Activated CD4-positive, alpha-beta memory T cell treated with anti-CD3 and anti-CD28 coated beads for 36 hours (primary cell): Measurements from ENCODE around the gene PNRC2. TPM values are rescaled to one million over a fixed set of nuclear protein-coding genes. Genes with fewer than 3 reads are reported as not detected.

ENCODE experiments used
- CTCF ChIA-PET: fragments of 350-600 bp; sonication (Branson Sonifier 250); formaldehyde crosslinking; loops from one replicate; lab custom pipeline; 2021; ENCODE audit warnings: antibody characterized with exemption, inconsistent platforms; lab: Charles Lee
- POLR2A ChIA-PET: fragments of 350-600 bp; sonication (Branson Sonifier 250); formaldehyde crosslinking; loops from one replicate; lab custom pipeline; 2021; ENCODE audit warnings: antibody characterized with exemption; lab: Charles Lee
- DNase-seq: peaks from one replicate; pipeline ENCODE4 v3.0.0-alpha.2; 2020
- H3K27ac Mint-ChIP-seq: one replicate; pipeline ENCODE4 v1.8.0; 2021; ENCODE audit warnings: mixed read lengths
- H3K27me3 Mint-ChIP-seq: one replicate; pipeline ENCODE4 v1.8.0; 2021; ENCODE audit warnings: mixed read lengths
- H3K36me3 Mint-ChIP-seq: one replicate; pipeline ENCODE4 v1.8.0; 2021; ENCODE audit warnings: mixed read lengths
- H3K4me1 Mint-ChIP-seq: one replicate; pipeline ENCODE4 v1.8.0; 2021; ENCODE audit warnings: low read depth, mixed read lengths
- H3K4me3 Mint-ChIP-seq: one replicate; pipeline ENCODE4 v1.8.0; 2021; ENCODE audit warnings: mild to moderate bottlenecking, mixed read lengths
- H3K9me3 Mint-ChIP-seq: one replicate; pipeline ENCODE4 v1.8.0; 2021; ENCODE audit warnings: mixed read lengths
- intact Hi-C: fragments of 100-400 bp; cut with micrococcal nuclease; formaldehyde crosslinking; loops from one replicate; pipeline ENCODE4 v1.15.1; 2023
- total RNA-seq, 2 experiments: library from RNA; stranded (reverse); gene quantifications; one replicate each; pipeline ENCODE4 v1.2.3, GENCODE V29; 2021

Gene PNRC2
- 100 to 1,000 TPM; 116 to 120 TPM for total RNA-seq

GRCh38 chr1:23959461-23960290 lies at the start of gene PNRC2:
Gene PNRC2, plus strand, starts transcription at chr1:23959828. Its CDS starts 1,630 bp downstream, at chr1:23961458.
- intact Hi-C loops: loop anchor here (1.0 to 10.0 kb wide), 7 partner anchors 21 to 528 kb away; partner anchors contain the start of genes GALE, HMGCL, NIPAL3 and SRSF10
- Mint-ChIP-seq H3K4me3 (peak within 1 kb of the TSS; percentile 100), H3K27me3 (no peaks in the 10 kb centered on the region), H3K9me3 (no peaks in the 10 kb centered on the region), H3K27ac (peak within 1 kb of the TSS; percentile 100), H3K4me1 (peaks cover 55% of the 10 kb centered on the region), H3K36me3 (peaks cover 43% of the 10 kb centered on the region)
- ChIA-PET POLR2A (interaction anchor here (1.2 to 4.0 kb wide), 3 partner anchors 19 to 455 kb away, joined by 3 to 70 read pairs (median 3); partner anchors contain the start of genes NIPAL3, PITHD1 and SRSF10), CTCF (interaction anchor here (1.0 to 1.9 kb wide), 4 partner anchors 19 to 527 kb away, joined by 3 to 7 read pairs (median 4); partner anchors contain the start of gene SRSF10)
- DNase-seq: peak; percentile 99

- CTCF ChIA-PET: no interaction called here
- POLR2A ChIA-PET: interaction anchor here (0.6 kb wide), 1 partner anchor 20 kb away, joined by 4 read pairs; no protein-coding TSS in a partner anchor
These were observed 49.5 kb upstream of the PNRC2 start for GRCh38 chr1:23910144-23910543.

GRCh38 chr1:23910553-23911246 lies 48.9 kb upstream of the PNRC2 start:
- CTCF ChIA-PET: no interaction called here

More at GRCh38 chr1:23910144-23910543, 49.5 kb upstream of the PNRC2 start:
- Mint-ChIP-seq H3K9me3 (no peaks in the 10 kb centered on the region), H3K27me3 (peaks cover 13% of the 10 kb centered on the region), H3K4me1 (peaks cover 37% of the 10 kb centered on the region), H3K27ac (no peak overlapping the region), H3K36me3 (no peaks in the 10 kb centered on the region), H3K4me3 (no peak overlapping the region)
- no peak for DNase-seq
- intact Hi-C loops: loop anchor here (5.0 kb wide), 1 partner anchor 43 kb away; the partner anchor contains the start of gene FUCA1

GRCh38 chr1:23911921-23912320 lies 47.7 kb upstream of the PNRC2 start:
- no peak for DNase-seq
- ChIA-PET CTCF (no interaction called here), POLR2A (no interaction called here)
- Mint-ChIP-seq H3K36me3 (no peaks in the 10 kb centered on the region), H3K4me3 (no peak overlapping the region), H3K4me1 (peaks cover 33% of the 10 kb centered on the region), H3K27me3 (peaks cover 7% of the 10 kb centered on the region), H3K9me3 (no peaks in the 10 kb centered on the region), H3K27ac (no peak overlapping the region)
- intact Hi-C loops: loop anchor here (5.0 kb wide), 1 partner anchor 45 kb away; the partner anchor contains the start of gene FUCA1

More at GRCh38 chr1:23910553-23911246, 48.9 kb upstream of the PNRC2 start:
- Mint-ChIP-seq H3K27ac (no peak overlapping the region), H3K4me3 (no peak overlapping the region), H3K27me3 (peaks cover 9% of the 10 kb centered on the region), H3K36me3 (no peaks in the 10 kb centered on the region), H3K9me3 (no peaks in the 10 kb centered on the region), H3K4me1 (peaks cover 34% of the 10 kb centered on the region)
- DNase-seq: peak; percentile 18
- intact Hi-C loops: loop anchor here (5.0 kb wide), 1 partner anchor 43 kb away; the partner anchor contains the start of gene FUCA1
- POLR2A ChIA-PET: interaction anchor here (0.6 kb wide), 1 partner anchor 19 kb away, joined by 4 read pairs; no protein-coding TSS in a partner anchor

- intact Hi-C loops: loop anchor here (5.0 kb wide), 1 partner anchor 46 kb away; the partner anchor contains the start of gene FUCA1
- DNase-seq: no peak
These were observed 46.3 kb upstream of the PNRC2 start, which contains the start of gene CNR2 for GRCh38 chr1:23913212-23913880. Gene CNR2, minus strand, starts transcription at chr1:23913362. Its CDS starts 37,745 bp downstream, at chr1:23875617.

GRCh38 chr1:23914921-23915320 lies 44.7 kb upstream of the PNRC2 start:
- no peak for DNase-seq
- ChIA-PET POLR2A (no interaction called here), CTCF (interaction anchor here (2.9 to 3.0 kb wide), 2 partner anchors 105 to 144 kb away, joined by 42 to 58 read pairs; no protein-coding TSS in a partner anchor)
- intact Hi-C loops: loop anchor here (5.0 kb wide), 1 partner anchor 48 kb away; the partner anchor contains the start of gene FUCA1
- Mint-ChIP-seq H3K27ac (no peak overlapping the region), H3K27me3 (no peaks in the 10 kb centered on the region), H3K9me3 (no peaks in the 10 kb centered on the region), H3K4me3 (no peak overlapping the region), H3K4me1 (peaks cover 20% of the 10 kb centered on the region), H3K36me3 (no peaks in the 10 kb centered on the region)

More at GRCh38 chr1:23913212-23913880, 46.3 kb upstream of the PNRC2 start, which contains the start of gene CNR2:
- Mint-ChIP-seq H3K27me3 (peaks cover 7% of the 10 kb centered on the region), H3K4me1 (peaks cover 33% of the 10 kb centered on the region), H3K9me3 (no peaks in the 10 kb centered on the region), H3K4me3 (no peak within 1 kb of the TSS), H3K36me3 (no peaks in the 10 kb centered on the region), H3K27ac (no peak within 1 kb of the TSS)
- ChIA-PET CTCF (interaction anchor here (0.9 to 1.1 kb wide), 2 partner anchors 15 to 106 kb away, joined by 3 read pairs; no protein-coding TSS in a partner anchor), POLR2A (interaction anchor here (0.7 kb wide), 1 partner anchor 12 kb away, joined by 3 read pairs; no protein-coding TSS in a partner anchor)

- DNase-seq: no peak
- POLR2A ChIA-PET: no interaction called here
- H3K36me3 Mint-ChIP-seq: no peaks in the 10 kb centered on the region
- CTCF ChIA-PET: interaction anchor here (2.9 to 3.0 kb wide), 2 partner anchors 105 to 144 kb away, joined by 42 to 58 read pairs; no protein-coding TSS in a partner anchor
- H3K9me3 Mint-ChIP-seq: no peaks in the 10 kb centered on the region
- H3K27me3 Mint-ChIP-seq: no peaks in the 10 kb centered on the region
- H3K4me1 Mint-ChIP-seq: peaks cover 17% of the 10 kb centered on the region
- intact Hi-C loops: no loop called here
- H3K27ac Mint-ChIP-seq: no peak overlapping the region
- H3K4me3 Mint-ChIP-seq: no peak overlapping the region
These were observed 44.2 kb upstream of the PNRC2 start for GRCh38 chr1:23915466-23915865.

GRCh38 chr1:23916209-23917131 lies 43.2 kb upstream of the PNRC2 start:
- POLR2A ChIA-PET: no interaction called here
- intact Hi-C loops: loop anchor here (2.0 kb wide), 1 partner anchor 106 kb away; no protein-coding TSS in a partner anchor
- peak; percentile 69 for DNase-seq
- Mint-ChIP-seq H3K27me3 (no peaks in the 10 kb centered on the region), H3K36me3 (no peaks in the 10 kb centered on the region), H3K4me1 (peaks cover 11% of the 10 kb centered on the region), H3K4me3 (no peak overlapping the region), H3K9me3 (no peaks in the 10 kb centered on the region), H3K27ac (no peak overlapping the region)
- CTCF ChIA-PET: interaction anchor here (0.6 to 3.0 kb wide), 15 partner anchors 8 to 145 kb away, joined by 3 to 58 read pairs (median 4); partner anchors contain the start of gene GALE

- Mint-ChIP-seq H3K27ac (no peak overlapping the region), H3K27me3 (no peaks in the 10 kb centered on the region), H3K4me1 (no peaks in the 10 kb centered on the region), H3K36me3 (no peaks in the 10 kb centered on the region), H3K4me3 (no peak overlapping the region), H3K9me3 (no peaks in the 10 kb centered on the region)
- ChIA-PET POLR2A (no interaction called here), CTCF (no interaction called here)
- intact Hi-C loops: no loop called here
- DNase-seq: no peak
These were observed 37.2 kb upstream of the PNRC2 start for GRCh38 chr1:23922321-23922943.
